Measurements from ENCODE around the gene YWHAE. TPM values are rescaled to one million over a fixed set of nuclear protein-coding genes. Genes with fewer than 3 reads are reported as not detected.
A peak's percentile ranks its signal among the peaks of the same experiment; 100 is the strongest.

YWHAE gene
- total and polyA plus RNA-seq, 8 donors = 219 to 1,151 (median 340) TPM

- 51 to 70% (median 58%) methylated on average over 3 of the region's 3 CpGs for WGBS, 5 donors
- H3K9me3 ChIP-seq = no peaks in the 10 kb centered on the region
- intact Hi-C loops (cut with DNase I; ENCODE audit: low total_unique reads) = no loop called here
- no peak overlapping the region for H3K4me3 ChIP-seq
- peaks cover 0 to 16% (median 13%) of the 10 kb centered on the region in 4 donors for H3K36me3 ChIP-seq
- H3K27ac ChIP-seq = peak overlapping the region in 3 of 5 donors; percentile 11 to 60 (median 35)
- no peak for DNase-seq
- TF ChIP-seq EP300 (IDR thresholded peaks at IDR 0.05) = no peak
- no peak for TF ChIP-seq POLR2A (IDR thresholded peaks at IDR 0.05)
- TF ChIP-seq CTCF (IDR thresholded peaks at IDR 0.05) = no peak
- TF ChIP-seq POLR2AphosphoS5 (IDR thresholded peaks at IDR 0.05) = no peak
- peaks cover 91 to 100% (median 95%) of the 10 kb centered on the region in 4 donors for H3K4me1 ChIP-seq
- H3K27me3 ChIP-seq = no peaks in the 10 kb centered on the region
Observed at GRCh38 chr17:1377334-1377733, 22.7 kb downstream of the YWHAE start.

DNA sequence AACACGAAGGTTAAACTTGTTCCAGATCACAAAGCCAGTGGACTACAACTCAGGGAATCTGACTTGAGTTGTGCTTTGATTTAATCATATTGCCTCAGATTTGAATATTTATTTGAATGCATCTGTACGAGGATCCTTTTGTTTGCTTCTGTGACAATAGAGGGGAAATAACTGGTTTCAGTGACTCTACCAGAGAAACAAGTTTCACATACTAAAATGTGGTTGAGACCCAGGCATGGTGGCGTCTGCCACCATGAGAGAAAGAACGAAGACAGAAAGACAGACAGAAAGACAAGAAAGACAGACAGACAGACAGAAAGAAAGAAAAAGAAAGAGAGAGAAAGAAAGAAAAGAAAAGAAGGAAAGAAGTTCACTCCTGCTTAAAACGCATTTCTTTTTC lies 24.0 kb downstream of the YWHAE start:
- Histone ChIP-seq H3K9me3 (no peaks in the 10 kb centered on the region), H3K4me1 (peaks cover 83 to 100% (median 98%) of the 10 kb centered on the region in 4 donors), H3K27ac (peak overlapping the region in 4 of 5 donors; percentile 11 to 61 (median 40)), H3K4me3 (no peak overlapping the region), H3K36me3 (peaks cover 0 to 18% (median 14%) of the 10 kb centered on the region in 4 donors), H3K27me3 (no peaks in the 10 kb centered on the region)
- intact Hi-C loops (cut with DNase I; ENCODE audit: low total_unique reads) = no loop called here
- DNase-seq = no peak
- WGBS, 5 donors = 31 to 48% (median 37%) methylated on average over 5 of the region's 5 CpGs
- no peak for TF ChIP-seq POLR2AphosphoS5 (IDR thresholded peaks at IDR 0.05)
- TF ChIP-seq CTCF (IDR thresholded peaks at IDR 0.05) = no peak
- no peak for TF ChIP-seq EP300 (IDR thresholded peaks at IDR 0.05)
- no peak for TF ChIP-seq POLR2A (IDR thresholded peaks at IDR 0.05)

- H3K4me1 ChIP-seq = peaks cover 83 to 100% (median 98%) of the 10 kb centered on the region in 4 donors
- no peak for TF ChIP-seq POLR2AphosphoS5 (IDR thresholded peaks at IDR 0.05)
- no peak for TF ChIP-seq CTCF (IDR thresholded peaks at IDR 0.05)
- TF ChIP-seq POLR2A (IDR thresholded peaks at IDR 0.05) = no peak
- TF ChIP-seq EP300 (IDR thresholded peaks at IDR 0.05) = no peak
Observed at GRCh38 chr17:1375615-1376014, 24.4 kb downstream of the YWHAE start.

GRCh38 chr17:1374431-1375177 lies 25.4 kb downstream of the YWHAE start:
- intact Hi-C loops (cut with DNase I; ENCODE audit: low total_unique reads) = no loop called here
- peaks cover 0 to 18% (median 14%) of the 10 kb centered on the region in 4 donors for H3K36me3 ChIP-seq
- no peak for DNase-seq
- H3K4me1 ChIP-seq = peaks cover 73 to 99% (median 92%) of the 10 kb centered on the region in 4 donors
- H3K4me3 ChIP-seq = peak overlapping the region in 1 of 4 donors; percentile 11
- no peaks in the 10 kb centered on the region for H3K9me3 ChIP-seq
- H3K27me3 ChIP-seq = no peaks in the 10 kb centered on the region
- TF ChIP-seq POLR2AphosphoS5 (IDR thresholded peaks at IDR 0.05) (peak in 2 of 3 donors; percentile 30 to 45), CTCF (IDR thresholded peaks at IDR 0.05) (no peak), POLR2A (IDR thresholded peaks at IDR 0.05) (no peak), EP300 (IDR thresholded peaks at IDR 0.05) (no peak)
- 32 to 50% (median 35%) methylated on average over 10 of the region's 10 CpGs for WGBS, 5 donors
- peak overlapping the region in 4 of 5 donors; percentile 5 to 58 (median 48) for H3K27ac ChIP-seq

More at GRCh38 chr17:1375615-1376014, 24.4 kb downstream of the YWHAE start:
- peak overlapping the region in 1 of 5 donors; percentile 60 for H3K27ac ChIP-seq
- DNase-seq = no peak
- no peaks in the 10 kb centered on the region for H3K9me3 ChIP-seq
- no peaks in the 10 kb centered on the region for H3K27me3 ChIP-seq
- H3K4me3 ChIP-seq = no peak overlapping the region
- intact Hi-C loops (cut with DNase I; ENCODE audit: low total_unique reads) = no loop called here
- WGBS, 5 donors = 8 to 20% (median 15%) methylated on average over 2 of the region's 2 CpGs
- H3K36me3 ChIP-seq = peaks cover 0 to 18% (median 14%) of the 10 kb centered on the region in 4 donors

All from stomach (tissue), 9 donors.